GM06990 (cell line): ENCODE data around the gene XKR7.

ENCODE experiments used
- DNase-seq: peaks from one replicate; pipeline ENCODE4 v3.0.0-alpha.2; 2011; ENCODE audit not compliant: insufficient read length; ENCODE audit errors: extremely low read depth
- H3K27me3 ChIP-seq: replicated peaks from 2 replicates; pipeline ENCODE4 v1.6.0; 2011; ENCODE audit warnings: low read length; ENCODE audit not compliant: control insufficient read depth, insufficient read depth
- H3K36me3 ChIP-seq: 2 replicates; pipeline ENCODE4 v1.5.1; 2011; ENCODE audit warnings: low read length; ENCODE audit not compliant: control insufficient read depth, insufficient read depth
- H3K4me3 ChIP-seq: replicated peaks from 2 replicates; pipeline ENCODE4 v1.5.1; 2011; ENCODE audit warnings: low read depth, mild to moderate bottlenecking, control low read depth, low read length
- TF ChIP-seq, protein P1 (sequence below): IDR thresholded peaks from 2 replicates; pipeline ENCODE4 v1.5.1; 2011; ENCODE audit warnings: low read length, control low read depth, mild to moderate bottlenecking, inconsistent platforms; ENCODE audit not compliant: insufficient read depth, poor library complexity, severe bottlenecking

Gene XKR7

DNA sequence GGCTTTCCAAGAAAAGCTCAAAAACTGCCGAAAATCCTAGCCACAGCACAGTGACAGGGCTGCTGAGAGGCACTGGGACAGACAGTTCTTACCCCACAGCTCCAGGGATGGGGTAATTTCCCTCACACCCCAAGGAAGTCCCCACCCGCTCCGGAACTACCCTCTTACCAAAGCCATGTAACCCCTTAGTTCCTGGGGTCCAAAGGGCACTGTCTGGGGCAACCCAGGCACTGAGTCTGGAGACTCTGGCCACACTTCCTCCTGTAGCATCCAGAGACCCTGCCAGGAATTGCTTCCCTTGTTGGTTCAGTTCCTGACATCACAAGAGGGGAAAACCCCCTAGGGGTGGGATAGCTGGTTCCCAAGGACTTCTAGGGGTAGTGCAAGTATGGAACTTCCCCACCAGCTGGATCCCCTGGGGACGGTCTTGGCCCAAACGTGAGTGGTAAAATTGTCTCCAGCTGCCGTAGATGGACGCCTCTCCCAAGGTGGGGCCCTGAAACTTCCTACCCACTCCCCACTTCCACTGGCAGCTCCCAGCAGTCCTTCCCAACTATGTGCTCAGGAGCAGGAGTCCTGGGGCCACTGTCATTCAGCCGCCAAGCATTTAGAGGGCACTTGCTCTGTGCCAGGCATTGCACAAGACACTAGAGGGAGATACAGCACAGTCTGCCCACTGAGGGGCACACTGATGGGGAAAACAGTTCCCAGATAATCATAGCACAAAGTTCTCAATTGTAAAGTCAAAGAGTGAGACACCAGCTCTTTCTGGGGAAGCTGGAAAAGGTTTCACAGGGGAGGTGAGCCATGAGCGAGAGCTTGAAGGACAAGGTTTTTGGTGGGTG is 66.9 kb downstream of the XKR7 start:
- no peak for DNase-seq

DNA sequence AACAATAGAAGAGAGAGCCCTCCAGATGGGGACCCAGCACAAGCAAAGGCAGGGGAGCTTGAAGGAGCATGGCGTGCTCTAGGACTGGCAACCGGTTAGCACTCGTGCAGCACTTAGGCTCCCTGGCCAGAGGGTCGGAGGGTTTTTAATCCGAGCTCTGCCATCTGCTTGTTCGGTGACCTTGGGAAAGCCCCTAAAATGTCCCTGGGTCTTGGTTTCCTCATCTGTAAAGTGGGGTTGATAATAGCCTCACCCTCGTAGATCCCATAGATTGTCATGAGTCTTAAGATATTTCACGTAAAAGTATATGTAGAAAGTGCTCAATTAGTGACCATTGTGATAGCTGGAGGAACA is 67.5 kb downstream of the XKR7 start:
- H3K36me3 ChIP-seq, result no peaks in the 10 kb centered on the region
- DNase-seq, result no peak
- no peaks in the 10 kb centered on the region; the same call in 1 of the 2 replicates for H3K27me3 ChIP-seq
- no peak overlapping the region for H3K4me3 ChIP-seq
- TF ChIP-seq, protein P1, sequence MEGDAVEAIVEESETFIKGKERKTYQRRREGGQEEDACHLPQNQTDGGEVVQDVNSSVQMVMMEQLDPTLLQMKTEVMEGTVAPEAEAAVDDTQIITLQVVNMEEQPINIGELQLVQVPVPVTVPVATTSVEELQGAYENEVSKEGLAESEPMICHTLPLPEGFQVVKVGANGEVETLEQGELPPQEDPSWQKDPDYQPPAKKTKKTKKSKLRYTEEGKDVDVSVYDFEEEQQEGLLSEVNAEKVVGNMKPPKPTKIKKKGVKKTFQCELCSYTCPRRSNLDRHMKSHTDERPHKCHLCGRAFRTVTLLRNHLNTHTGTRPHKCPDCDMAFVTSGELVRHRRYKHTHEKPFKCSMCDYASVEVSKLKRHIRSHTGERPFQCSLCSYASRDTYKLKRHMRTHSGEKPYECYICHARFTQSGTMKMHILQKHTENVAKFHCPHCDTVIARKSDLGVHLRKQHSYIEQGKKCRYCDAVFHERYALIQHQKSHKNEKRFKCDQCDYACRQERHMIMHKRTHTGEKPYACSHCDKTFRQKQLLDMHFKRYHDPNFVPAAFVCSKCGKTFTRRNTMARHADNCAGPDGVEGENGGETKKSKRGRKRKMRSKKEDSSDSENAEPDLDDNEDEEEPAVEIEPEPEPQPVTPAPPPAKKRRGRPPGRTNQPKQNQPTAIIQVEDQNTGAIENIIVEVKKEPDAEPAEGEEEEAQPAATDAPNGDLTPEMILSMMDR, result no peak

More for the DNA sequence above, 66.9 kb downstream of the XKR7 start:
- H3K36me3 ChIP-seq, result no peaks in the 10 kb centered on the region
- TF ChIP-seq, protein P1, result peak; percentile 65
- no peaks in the 10 kb centered on the region; the same call in 1 of the 2 replicates for H3K27me3 ChIP-seq
- no peak overlapping the region for H3K4me3 ChIP-seq

DNA sequence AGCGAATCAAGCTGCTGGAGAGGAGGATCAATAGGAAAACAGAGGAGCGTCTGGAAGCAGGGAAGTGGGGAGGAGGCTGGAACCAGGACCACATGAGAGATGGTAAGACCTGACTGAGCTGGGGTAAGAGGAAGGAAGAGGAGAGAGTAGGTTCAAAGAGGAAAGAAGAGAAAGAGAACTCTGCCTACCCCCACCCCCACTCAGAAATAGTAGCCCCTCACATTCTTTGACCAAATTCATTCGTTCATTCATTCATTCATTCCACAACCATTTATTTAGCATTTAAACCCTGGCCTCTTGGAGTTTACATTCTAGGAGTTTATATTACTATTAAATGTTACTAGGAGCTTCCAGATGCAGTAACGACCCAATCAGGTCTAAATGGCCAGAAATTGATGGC is 68.3 kb downstream of the XKR7 start:
- no peak for DNase-seq
- no peaks in the 10 kb centered on the region for H3K27me3 ChIP-seq

DNA sequence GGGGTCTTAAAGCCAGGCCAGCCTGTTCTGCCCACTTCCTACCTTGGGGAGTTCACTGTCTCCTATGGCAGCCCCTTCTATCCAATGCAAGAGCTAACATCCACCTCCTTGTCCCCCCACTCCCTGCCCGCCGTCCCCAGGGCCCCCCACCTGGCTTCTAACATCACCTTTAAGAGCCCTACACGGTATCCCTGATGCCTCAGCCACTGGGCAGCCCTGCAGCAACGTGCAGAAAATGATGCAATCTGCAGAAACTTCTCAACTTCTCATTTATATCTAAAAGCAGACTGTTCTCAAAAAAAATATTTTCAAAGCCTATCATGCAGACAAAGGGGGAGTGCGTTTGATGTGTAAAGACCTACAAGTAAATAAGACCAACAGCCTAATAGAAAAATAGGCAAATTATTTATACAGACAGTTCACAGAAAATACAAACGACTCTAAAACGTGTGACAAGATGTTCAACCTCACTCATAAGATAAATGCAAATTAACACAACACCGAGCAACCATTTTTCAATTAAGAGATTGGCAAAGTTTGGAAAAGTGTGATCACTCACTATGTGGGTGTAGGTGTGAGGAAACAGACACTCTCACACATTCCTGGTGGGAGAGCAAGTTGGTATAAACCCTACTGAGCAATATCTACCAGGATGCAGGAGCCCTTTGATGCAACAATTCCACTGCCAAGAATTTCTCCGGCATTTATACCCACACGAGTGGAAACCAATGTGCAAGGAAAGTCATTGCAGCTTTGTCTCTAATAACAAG is 69.0 kb downstream of the XKR7 start:
- no peak overlapping the region for H3K4me3 ChIP-seq

More for the DNA sequence above, 68.3 kb downstream of the XKR7 start:
- no peaks in the 10 kb centered on the region for H3K36me3 ChIP-seq
- TF ChIP-seq, protein P1, result no peak
- H3K4me3 ChIP-seq, result no peak overlapping the region

DNA sequence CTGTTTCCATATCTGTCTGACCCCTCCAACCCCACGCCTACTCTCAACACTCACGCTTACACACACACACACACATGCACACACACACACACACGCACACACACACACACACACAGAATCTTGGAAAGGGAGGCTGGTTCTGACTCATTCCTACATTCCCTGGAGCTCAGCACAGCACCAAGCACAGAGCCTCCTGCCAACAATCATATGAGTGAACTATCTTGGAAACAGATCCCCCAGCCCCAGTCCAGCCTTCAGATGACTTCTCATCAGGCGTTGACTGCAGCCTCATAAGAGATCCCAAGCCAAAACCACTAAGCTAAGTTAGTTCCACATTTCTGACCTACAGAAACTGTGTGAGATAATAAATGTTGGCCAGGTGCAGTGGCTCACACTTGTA is 70.0 kb downstream of the XKR7 start:
- TF ChIP-seq, protein P1, result no peak
- Histone ChIP-seq H3K4me3 (no peak overlapping the region), H3K36me3 (no peaks in the 10 kb centered on the region), H3K27me3 (no peaks in the 10 kb centered on the region)
- DNase-seq, result no peak

More for the DNA sequence above, 69.0 kb downstream of the XKR7 start:
- Histone ChIP-seq H3K27me3 (no peaks in the 10 kb centered on the region), H3K36me3 (no peaks in the 10 kb centered on the region)
- DNase-seq, result no peak
- TF ChIP-seq, protein P1, result no peak
